GM23248 (cell line): ENCODE data around the gene HEATR9.

Experiments used
- EZH2 ChIP-seq: fragments of 200-600 bp; sonication (generic); IDR thresholded peaks from 2 replicates; pipeline ENCODE4 v1.6.1; 2018; ENCODE audit warnings: antibody characterized with exemption, mild to moderate bottlenecking; ENCODE audit not compliant: insufficient read depth, poor library complexity, severe bottlenecking
- EZH2phosphoT487 ChIP-seq: fragments of 200-600 bp; sonication (generic); IDR thresholded peaks from 2 replicates; pipeline ENCODE4 v1.6.1; 2018; ENCODE audit warnings: antibody characterized with exemption, moderate library complexity, mild to moderate bottlenecking, low read depth; ENCODE audit not compliant: insufficient read depth

DNA sequence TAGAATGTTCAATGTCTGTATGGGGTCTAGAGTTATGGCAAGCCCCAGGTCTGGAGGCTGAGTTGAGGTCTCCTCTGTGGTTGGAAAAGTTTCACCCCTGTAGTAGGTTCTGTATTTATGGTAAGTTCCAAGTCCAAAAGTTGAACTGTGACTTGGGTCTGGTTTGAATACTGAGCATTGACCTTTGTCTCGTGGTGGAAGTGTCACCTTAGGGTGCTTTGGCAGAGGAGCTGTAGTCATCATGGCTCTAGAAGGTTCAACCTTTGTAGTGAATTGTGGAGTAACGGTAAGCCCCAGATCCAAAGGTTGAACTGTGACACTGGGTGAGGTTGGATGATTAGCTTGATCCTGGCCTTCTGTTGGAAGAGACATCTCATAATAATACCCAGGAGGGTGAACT, 44.3 kb upstream of the HEATR9 start:
- TF ChIP-seq EZH2 (no peak), EZH2phosphoT487 (no peak)
